Endothelial cell of umbilical vein (primary cell): Measurements from ENCODE around the gene UBN2. TPM values are rescaled to one million over a fixed set of nuclear protein-coding genes. Genes with fewer than 3 reads are reported as not detected.

Source experiments
- BruUV-seq: library from RNA; stranded (reverse); fragments of 400-500 nt; replicated peaks from 2 replicates; lab custom pipeline; 2021; lab: Mats Ljungman, UMichigan
- CTCF ChIA-PET: fragments of 300-600, 350-600 bp; sonication (Branson Sonifier 250); formaldehyde crosslinking; loops from one replicate; lab custom pipeline; 2021; ENCODE audit warnings: antibody characterized with exemption, inconsistent platforms; lab: Charles Lee
- POLR2A ChIA-PET: fragments of 300-600, 350-600 bp; sonication (Branson Sonifier 250); formaldehyde crosslinking; loops from one replicate; lab custom pipeline; 2021; ENCODE audit warnings: antibody characterized with exemption, inconsistent platforms; lab: Charles Lee
- DNase-seq: peaks from one replicate; pipeline ENCODE4 v3.0.0-alpha.2; 2011; ENCODE audit warnings: low read depth, low spot score
- FAIRE-seq: peaks from 2 replicates; lab custom pipeline; 2011; peaks lifted over from hg19 to GRCh38; lab: Jason Lieb, UNC
- H2AFZ ChIP-seq: 2 replicates; pipeline ENCODE4 v1.6.0; 2012; ENCODE audit warnings: low read depth, low read length, control low read depth, inconsistent platforms
- H3K27ac ChIP-seq: 2 replicates; pipeline ENCODE4 v1.5.1; 2011; ENCODE audit warnings: low read depth, mild to moderate bottlenecking, control low read depth, low read length, moderate library complexity; ENCODE audit not compliant: insufficient read depth
- H3K27me3 ChIP-seq, 2 experiments: 2 replicates each; pipeline versions ENCODE4 v1.6.0 to v1.6.1; 2011; ENCODE audit warnings: low read length in 2 of 2, mixed read lengths in 1 of 2; ENCODE audit not compliant: control insufficient read depth in 2 of 2, insufficient read depth in 2 of 2
- H3K36me3 ChIP-seq, 2 experiments: 2 replicates in 1 of 2; 3 replicates in 1 of 2; pipeline ENCODE4 v1.5.1; 2011; ENCODE audit warnings: low read length in 2 of 2, mild to moderate bottlenecking in 1 of 2, moderate library complexity in 1 of 2; ENCODE audit not compliant: control insufficient read depth in 2 of 2, insufficient read depth in 2 of 2; ENCODE audit errors: extremely low read depth in 1 of 2
- H3K4me1 ChIP-seq: 3 replicates; pipeline ENCODE4 v1.5.1; 2011; ENCODE audit warnings: mild to moderate bottlenecking, low read length; ENCODE audit not compliant: control insufficient read depth, insufficient read depth; ENCODE audit errors: extremely low read depth
- H3K4me2 ChIP-seq: 2 replicates; pipeline ENCODE4 v1.6.1; 2011; ENCODE audit warnings: low read length, control low read depth, mixed read lengths; ENCODE audit not compliant: insufficient read depth
- H3K4me3 ChIP-seq, 3 experiments: fragments of 200-600 bp in 1 of 3; sonication (generic), shearing (Covaris generic) in 1 of 3; replicated peaks in 1 of 3; 2 replicates each; pipeline ENCODE4 v1.5.1; 2011 to 2016; ENCODE audit warnings: control low read depth in 3 of 3, low read length in 3 of 3, mild to moderate bottlenecking in 2 of 3, inconsistent platforms in 1 of 3, low read depth in 1 of 3, moderate library complexity in 1 of 3; ENCODE audit not compliant: insufficient read depth in 1 of 3
- H3K79me2 ChIP-seq: 2 replicates; pipeline ENCODE4 v1.6.0; 2012; ENCODE audit warnings: low read length, inconsistent platforms; ENCODE audit not compliant: control insufficient read depth, insufficient read depth
- H3K9ac ChIP-seq: replicated peaks from 2 replicates; pipeline ENCODE3; 2011; ENCODE audit warnings: low read length, control low read depth; ENCODE audit not compliant: insufficient read depth; ENCODE audit errors: extremely low read depth
- H3K9me1 ChIP-seq: replicated peaks from 3 replicates; pipeline ENCODE4 v1.6.0; 2011; ENCODE audit warnings: mild to moderate bottlenecking, low read length; ENCODE audit not compliant: control insufficient read depth, insufficient read depth; ENCODE audit errors: extremely low read depth
- H3K9me3 ChIP-seq: replicated peaks from 2 replicates; pipeline ENCODE4 v1.5.1; 2012; ENCODE audit warnings: low read length, inconsistent platforms; ENCODE audit not compliant: control insufficient read depth, insufficient read depth
- H4K20me1 ChIP-seq: replicated peaks from 2 replicates; pipeline ENCODE3; 2011; ENCODE audit warnings: mild to moderate bottlenecking, low read length; ENCODE audit not compliant: control insufficient read depth, insufficient read depth; ENCODE audit errors: extremely low read depth
- FOS ChIP-seq: IDR thresholded peaks from 2 replicates; pipeline ENCODE4 v1.6.1; 2011; ENCODE audit warnings: mild to moderate bottlenecking, low read length, moderate library complexity, borderline replicate concordance; ENCODE audit not compliant: insufficient read depth
- GATA2 ChIP-seq: IDR thresholded peaks from 2 replicates; pipeline ENCODE4 v1.7.0; 2011; ENCODE audit warnings: low read depth, mild to moderate bottlenecking, moderate library complexity, mixed read lengths, low read length; ENCODE audit not compliant: insufficient read length, insufficient read depth
- JUN ChIP-seq: IDR thresholded peaks from 2 replicates; pipeline ENCODE4 v1.6.1; 2011; ENCODE audit warnings: borderline replicate concordance, low read depth; ENCODE audit not compliant: insufficient read length, insufficient read depth
- MYC ChIP-seq: IDR thresholded peaks from one replicate; pipeline ENCODE4 v1.6.1; 2011; ENCODE audit warnings: mild to moderate bottlenecking, low read depth, low read length
- POLR2A ChIP-seq: IDR thresholded peaks from 2 replicates; pipeline ENCODE4 v1.6.1; 2012; ENCODE audit warnings: low read depth, mild to moderate bottlenecking, control low read depth, low read length
- POLR2AphosphoS5 ChIP-seq: IDR thresholded peaks from 2 replicates; pipeline ENCODE4 v1.6.1; 2012; ENCODE audit warnings: low read depth, mild to moderate bottlenecking, control low read depth, low read length, moderate library complexity; ENCODE audit not compliant: insufficient read depth
- dilution Hi-C: fragments of 300-500 bp; cut with MboI; formaldehyde crosslinking; loops from one replicate; pipeline ENCODE4 v1.15.0; 2019; ENCODE audit warnings: low sequenced_read_pairs; ENCODE audit not compliant: extremely low pct_ligation_motif_present
- intact Hi-C: fragments of 100-400 bp; cut with micrococcal nuclease; formaldehyde crosslinking; loops from one replicate; pipeline ENCODE4 v1.10.0; 2022
- polyA plus RNA-seq, 4 experiments: library from polyadenylated mRNA; depleted of rRNA in 3 of 4; stranded (reverse) in 3 of 4; unstranded in 1 of 4; fragments of >200 nt; gene quantifications; 2 replicates each; pipeline versions ENCODE4 v1.2.1 to v1.2.3, GENCODE V29; 2011 to 2012; ENCODE audit warnings: missing spikeins in 1 of 4
- total RNA-seq: library from RNA; stranded (reverse); gene quantifications from 2 replicates; pipeline ENCODE4 v1.2.3, GENCODE V29; 2021
- TF ChIP-seq, protein P1 (sequence below): IDR thresholded peaks from 2 replicates; pipeline ENCODE4 v1.6.1; 2011; ENCODE audit not compliant: insufficient read depth, insufficient read length
- TF ChIP-seq, protein P2 (sequence below), 2 donors: IDR thresholded peaks; 1 replicate in 1 of 2; 2 replicates in 1 of 2; pipeline ENCODE4 v1.5.1; 2011; ENCODE audit warnings: low read length in 2 of 2, mild to moderate bottlenecking in 2 of 2, moderate library complexity in 2 of 2, control low read depth in 1 of 2, inconsistent platforms in 1 of 2, low read depth in 1 of 2; ENCODE audit not compliant: insufficient read depth in 1 of 2; ENCODE audit errors: extremely low read depth in 1 of 2

UBN2 gene
- total and polyA plus RNA-seq, 2 donors (not counting 3 experiments of a cell fraction or from before 2014, with no cell fraction given) = 2.2 to 14.2 TPM

- Histone ChIP-seq H3K27me3 (no peaks in the 10 kb centered on the region), H2AFZ (no peak overlapping the region), H3K4me1 (peaks cover 5% of the 10 kb centered on the region), H3K36me3 (no peaks in the 10 kb centered on the region), H3K4me2 (no peak overlapping the region), H4K20me1 (no peaks in the 10 kb centered on the region), H3K27ac (no peak overlapping the region), H3K9me3 (no peaks in the 10 kb centered on the region), H3K9ac (no peak overlapping the region), H3K9me1 (no peaks in the 10 kb centered on the region), H3K4me3 (no peak overlapping the region), H3K79me2 (peaks cover 16% of the 10 kb centered on the region)
- DNase-seq (no peak), FAIRE-seq (no peak)
- CTCF ChIA-PET = interaction anchor here (1.2 to 1.7 kb wide), 3 partner anchors 18 to 227 kb away, joined by 3 to 15 read pairs (median 5); partner anchors contain the start of gene LUC7L2
- dilution Hi-C loops = no loop called here
- intact Hi-C loops = no loop called here
- no peak for TF ChIP-seq FOS
- TF ChIP-seq POLR2AphosphoS5 = no peak
- no peak for TF ChIP-seq MYC
- TF ChIP-seq, protein P1, sequence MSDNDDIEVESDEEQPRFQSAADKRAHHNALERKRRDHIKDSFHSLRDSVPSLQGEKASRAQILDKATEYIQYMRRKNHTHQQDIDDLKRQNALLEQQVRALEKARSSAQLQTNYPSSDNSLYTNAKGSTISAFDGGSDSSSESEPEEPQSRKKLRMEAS = no peak
- no peak for TF ChIP-seq JUN
- TF ChIP-seq GATA2 = no peak
- TF ChIP-seq POLR2A = no peak
- TF ChIP-seq, protein P2, sequence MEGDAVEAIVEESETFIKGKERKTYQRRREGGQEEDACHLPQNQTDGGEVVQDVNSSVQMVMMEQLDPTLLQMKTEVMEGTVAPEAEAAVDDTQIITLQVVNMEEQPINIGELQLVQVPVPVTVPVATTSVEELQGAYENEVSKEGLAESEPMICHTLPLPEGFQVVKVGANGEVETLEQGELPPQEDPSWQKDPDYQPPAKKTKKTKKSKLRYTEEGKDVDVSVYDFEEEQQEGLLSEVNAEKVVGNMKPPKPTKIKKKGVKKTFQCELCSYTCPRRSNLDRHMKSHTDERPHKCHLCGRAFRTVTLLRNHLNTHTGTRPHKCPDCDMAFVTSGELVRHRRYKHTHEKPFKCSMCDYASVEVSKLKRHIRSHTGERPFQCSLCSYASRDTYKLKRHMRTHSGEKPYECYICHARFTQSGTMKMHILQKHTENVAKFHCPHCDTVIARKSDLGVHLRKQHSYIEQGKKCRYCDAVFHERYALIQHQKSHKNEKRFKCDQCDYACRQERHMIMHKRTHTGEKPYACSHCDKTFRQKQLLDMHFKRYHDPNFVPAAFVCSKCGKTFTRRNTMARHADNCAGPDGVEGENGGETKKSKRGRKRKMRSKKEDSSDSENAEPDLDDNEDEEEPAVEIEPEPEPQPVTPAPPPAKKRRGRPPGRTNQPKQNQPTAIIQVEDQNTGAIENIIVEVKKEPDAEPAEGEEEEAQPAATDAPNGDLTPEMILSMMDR (IDR thresholded peaks at IDR 0.05; ENCODE audit: extremely low read depth in 1 of 2, insufficient read depth in 1 of 2, low read depth in 1 of 2, low read length in 2 of 2) = no peak
- no TSS peak for BruUV-seq
- POLR2A ChIA-PET = no interaction called here
These were observed 108.0 kb downstream of the UBN2 start for GRCh38 chr7:139339025-139339424.
